AG20443 (cell line): ENCODE results near the gene FRS3.

Source experiments
- DNase-seq: peaks from one replicate; pipeline ENCODE4 v3.0.0; 2012; ENCODE audit warnings: low spot score, mixed read lengths

The FRS3 gene

DNA sequence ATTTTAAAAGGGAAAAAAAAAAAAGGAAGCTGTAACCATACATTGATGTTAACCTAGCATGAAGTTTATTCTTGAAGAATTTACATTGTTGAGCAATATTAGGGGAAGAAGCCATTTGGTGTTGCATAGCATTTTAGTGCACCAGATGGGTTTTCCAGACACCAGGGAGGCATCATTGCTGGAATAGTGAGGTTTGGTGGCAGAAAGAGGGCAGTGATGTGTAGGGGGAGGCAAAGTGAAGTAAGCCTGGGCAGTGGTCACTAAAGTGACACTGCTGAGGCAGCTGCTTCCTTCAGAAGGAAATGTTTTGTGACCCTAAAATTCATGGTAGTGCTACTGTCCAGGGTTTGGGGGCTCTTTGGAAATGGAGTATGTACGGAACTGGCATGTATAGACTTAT lies 10.3 kb upstream of the FRS3 start:
- DNase-seq, result no peak

DNA sequence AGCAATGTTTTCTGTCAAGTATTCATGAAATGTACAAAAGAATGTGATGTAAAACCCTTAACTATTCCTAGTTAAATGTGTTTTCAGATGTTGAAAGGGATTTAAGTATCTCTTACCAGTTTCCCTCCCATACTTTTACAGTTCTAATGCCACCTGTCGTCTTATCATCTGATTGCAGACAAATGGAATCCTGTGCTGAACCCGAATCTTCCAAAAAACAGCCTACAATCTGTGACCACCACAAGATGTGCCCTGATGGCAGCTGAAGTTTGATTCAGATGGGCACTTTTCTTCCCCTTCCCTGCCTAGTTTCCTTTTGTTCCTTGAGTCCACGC lies 9.7 kb upstream of the FRS3 start:
- no peak for DNase-seq

DNA sequence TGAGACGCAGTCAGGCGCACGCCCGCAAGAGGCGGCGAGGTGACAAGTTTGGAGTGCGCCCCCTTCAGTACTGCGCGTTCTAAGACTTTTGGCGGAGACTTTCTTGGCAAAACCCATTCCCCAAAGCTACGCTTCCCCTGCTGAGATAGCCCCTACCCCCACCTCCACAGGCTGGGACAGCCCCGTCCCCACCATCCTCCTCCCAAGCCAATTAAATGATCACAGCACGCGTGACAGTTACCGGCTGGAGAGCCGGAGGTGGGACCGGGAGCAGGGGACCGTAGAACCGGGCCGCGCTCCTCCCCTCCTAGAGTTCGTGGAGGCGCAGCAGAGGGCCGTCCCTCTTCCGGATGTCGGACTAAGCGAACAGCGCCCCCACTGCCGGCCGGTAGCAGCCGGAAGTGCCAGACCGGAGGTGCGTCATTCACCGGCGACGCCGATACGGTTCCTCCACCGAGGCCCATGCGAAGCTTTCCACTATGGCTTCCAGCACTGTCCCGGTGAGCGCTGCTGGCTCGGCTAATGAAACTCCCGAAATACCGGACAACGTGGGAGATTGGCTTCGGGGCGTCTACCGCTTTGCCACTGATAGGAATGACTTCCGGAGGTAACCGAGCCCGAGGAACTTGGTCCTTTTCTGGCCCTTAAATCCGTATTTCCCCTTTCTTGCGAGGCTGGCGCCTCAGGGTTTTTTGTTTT lies 7.7 kb upstream of the FRS3 start, which contains the start of gene TOMM6:
Gene TOMM6 (plus strand): TSS at position 476 of the 699 bp plus-strand sequence. CDS start 4 bp downstream, at position 480.
- DNase-seq, result peak; percentile 95

DNA sequence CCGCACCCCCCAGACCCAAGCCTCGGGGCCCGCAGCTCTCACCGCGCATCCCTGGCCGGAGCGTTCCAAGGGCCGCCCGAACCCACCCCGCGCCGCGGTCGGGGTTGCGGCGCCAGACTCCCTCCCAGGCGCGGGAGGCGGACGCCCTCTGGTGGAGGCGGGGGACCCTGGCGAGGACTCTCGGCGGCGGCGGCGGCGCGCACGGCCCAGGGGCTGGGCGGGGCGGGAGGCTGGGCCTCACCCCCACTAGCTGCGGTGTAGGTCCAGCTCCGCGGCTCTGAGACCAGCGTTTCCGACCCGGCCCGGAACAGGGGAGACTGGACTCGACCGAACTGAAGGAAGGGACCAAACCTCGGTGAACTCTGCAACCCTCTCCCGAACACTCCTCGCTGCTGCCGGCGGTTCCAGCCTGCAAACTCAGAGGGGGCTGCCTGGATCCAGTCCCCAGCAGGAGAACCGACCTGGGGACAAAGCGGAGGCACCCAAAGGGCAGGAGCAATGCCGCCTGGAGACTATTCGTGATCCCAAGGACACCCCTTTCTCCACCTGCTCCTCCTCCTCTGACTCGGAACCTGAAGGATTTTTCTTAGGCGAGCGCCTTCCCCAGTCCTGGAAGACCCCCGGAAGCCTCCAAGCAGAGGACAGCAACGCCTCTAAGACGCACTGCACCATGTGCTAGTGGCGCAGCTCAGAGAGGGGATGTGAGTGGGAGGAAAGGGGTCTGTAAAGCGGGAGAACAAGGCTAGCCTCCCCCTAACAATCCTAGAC lies 6.9 kb upstream of the FRS3 start:
- DNase-seq, result peak; percentile 95

DNA sequence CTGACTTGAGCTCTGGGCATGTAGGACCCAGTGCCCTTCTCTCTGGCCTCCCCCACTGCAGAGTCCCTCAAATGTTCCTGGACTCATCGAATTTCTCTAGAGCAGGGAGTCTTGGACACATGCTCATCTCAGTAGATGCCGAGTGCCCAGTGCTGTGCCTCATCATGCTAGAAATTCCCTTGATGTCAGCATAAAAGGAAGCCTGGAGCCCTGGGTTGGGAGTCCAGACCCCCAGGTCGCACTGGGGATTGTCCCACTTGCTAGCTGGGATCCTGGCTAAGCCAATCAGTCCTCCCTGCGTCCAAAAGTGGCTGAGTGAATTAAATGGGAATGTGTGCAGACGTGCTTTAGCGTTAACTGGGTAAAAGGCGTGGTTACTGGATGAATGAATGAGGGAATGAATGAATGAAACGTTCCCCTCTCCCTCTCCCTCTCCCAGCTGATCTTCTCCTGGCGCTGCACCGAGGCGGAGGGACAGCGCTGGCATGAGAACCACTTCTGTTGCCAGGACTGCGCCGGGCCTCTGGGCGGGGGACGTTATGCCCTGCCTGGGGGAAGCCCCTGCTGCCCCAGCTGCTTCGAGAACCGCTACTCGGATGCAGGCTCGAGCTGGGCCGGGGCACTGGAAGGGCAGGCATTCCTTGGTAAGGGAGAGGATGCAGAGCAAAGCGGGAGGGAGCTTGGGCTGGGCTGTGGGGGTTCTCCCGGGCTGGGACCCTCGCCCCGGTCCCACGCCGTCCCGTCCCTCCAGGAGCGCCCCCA lies 6.2 kb upstream of the FRS3 start:
- peak; percentile 39 for DNase-seq

DNA sequence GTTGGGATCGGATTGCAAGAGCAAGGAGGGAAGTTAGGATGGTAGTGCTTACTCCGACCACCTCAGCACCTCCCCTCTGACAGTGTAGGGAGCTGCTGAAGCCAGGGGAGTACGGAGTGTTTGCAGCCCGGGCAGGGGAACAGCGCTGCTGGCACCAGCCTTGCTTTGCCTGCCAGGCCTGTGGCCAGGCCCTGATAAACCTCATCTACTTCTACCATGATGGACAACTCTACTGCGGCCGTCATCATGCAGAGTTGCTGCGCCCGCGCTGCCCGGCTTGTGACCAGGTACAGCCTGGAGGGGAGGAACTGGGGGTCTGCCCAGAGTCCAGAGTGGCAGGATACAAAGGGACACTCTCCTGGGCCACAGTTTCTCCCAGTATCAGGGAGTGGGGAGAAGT lies 5.6 kb upstream of the FRS3 start:
- no peak for DNase-seq

DNA sequence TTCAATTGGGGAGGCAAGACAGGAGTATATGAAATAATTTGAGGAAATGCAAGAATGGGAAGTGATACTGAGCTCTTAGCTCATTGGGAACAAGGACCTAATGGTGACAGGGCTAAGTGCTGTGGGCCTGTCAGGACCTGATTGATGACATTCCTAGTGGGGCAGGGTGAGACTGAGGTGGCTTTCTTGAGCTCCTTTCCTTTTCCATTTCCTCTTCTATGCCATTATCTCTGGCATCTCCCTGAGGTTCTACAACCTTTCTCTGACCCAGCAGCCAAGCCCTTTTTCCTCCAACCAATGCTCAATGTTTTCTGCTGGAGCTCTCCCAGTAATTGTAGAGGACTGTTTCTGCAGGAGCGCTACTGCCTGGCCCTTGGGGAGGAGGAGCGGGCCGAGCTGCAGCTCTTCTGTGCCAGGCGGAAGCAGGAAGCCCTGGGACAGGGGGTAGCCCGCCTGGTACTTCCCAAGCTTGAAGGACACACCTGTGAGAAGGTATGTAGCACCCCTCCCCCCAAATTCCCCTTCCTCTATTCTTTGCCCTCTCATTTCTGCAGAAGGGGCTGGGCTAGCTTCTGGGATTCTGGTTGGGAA lies 5.0 kb upstream of the FRS3 start:
- no peak for DNase-seq

DNA sequence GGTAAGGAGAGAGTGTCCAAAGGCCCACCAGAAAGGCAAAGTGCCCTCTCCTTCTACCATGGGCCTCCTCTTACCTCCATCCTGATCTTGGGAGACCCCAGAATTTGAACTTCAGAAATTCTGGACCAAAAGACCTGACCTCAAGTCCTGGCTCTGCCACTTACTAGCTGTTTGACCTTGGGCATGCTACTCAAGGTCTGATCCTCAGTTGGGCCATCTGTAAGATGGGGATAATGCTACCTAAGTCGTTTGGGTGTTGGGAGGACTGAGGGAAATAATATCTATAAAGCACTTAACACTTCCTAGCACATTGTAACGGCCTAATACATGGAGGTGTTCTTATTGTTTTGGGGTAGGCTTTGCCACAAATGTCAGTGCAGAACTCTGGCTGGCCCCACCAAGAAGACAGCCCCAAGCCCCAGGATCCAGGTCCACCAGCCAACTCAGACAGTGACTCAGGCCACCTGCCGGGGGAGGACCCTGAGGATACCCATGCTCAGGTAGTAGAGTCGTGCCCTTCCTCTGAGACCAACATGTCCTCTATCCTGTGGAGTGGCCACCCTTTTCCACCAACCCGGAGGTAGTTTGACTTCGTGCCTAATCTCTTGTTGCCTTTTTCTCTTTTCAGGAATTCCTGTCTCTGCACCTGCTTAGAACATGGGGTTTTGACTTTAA lies 3.5 kb upstream of the FRS3 start:
- DNase-seq, result no peak

DNA sequence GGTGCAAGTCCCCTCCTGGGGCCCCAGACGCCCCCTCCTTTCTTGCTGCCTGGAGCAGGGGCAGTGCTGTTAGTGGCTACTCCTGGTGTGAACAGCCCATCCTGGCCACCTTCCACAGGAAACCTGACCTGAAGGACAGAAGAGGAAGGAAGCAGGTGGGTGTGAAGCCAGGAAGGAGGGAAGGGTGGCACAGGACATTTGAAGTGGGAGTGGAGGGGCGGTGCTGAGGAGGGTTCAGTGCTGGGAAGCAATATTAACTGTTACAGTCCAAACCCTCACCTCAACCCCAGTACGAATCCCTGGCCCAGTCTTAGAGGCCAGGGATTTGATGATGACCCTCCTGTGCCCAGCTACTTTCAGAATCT lies 1.6 kb upstream of the FRS3 start:
- no peak for DNase-seq

DNA sequence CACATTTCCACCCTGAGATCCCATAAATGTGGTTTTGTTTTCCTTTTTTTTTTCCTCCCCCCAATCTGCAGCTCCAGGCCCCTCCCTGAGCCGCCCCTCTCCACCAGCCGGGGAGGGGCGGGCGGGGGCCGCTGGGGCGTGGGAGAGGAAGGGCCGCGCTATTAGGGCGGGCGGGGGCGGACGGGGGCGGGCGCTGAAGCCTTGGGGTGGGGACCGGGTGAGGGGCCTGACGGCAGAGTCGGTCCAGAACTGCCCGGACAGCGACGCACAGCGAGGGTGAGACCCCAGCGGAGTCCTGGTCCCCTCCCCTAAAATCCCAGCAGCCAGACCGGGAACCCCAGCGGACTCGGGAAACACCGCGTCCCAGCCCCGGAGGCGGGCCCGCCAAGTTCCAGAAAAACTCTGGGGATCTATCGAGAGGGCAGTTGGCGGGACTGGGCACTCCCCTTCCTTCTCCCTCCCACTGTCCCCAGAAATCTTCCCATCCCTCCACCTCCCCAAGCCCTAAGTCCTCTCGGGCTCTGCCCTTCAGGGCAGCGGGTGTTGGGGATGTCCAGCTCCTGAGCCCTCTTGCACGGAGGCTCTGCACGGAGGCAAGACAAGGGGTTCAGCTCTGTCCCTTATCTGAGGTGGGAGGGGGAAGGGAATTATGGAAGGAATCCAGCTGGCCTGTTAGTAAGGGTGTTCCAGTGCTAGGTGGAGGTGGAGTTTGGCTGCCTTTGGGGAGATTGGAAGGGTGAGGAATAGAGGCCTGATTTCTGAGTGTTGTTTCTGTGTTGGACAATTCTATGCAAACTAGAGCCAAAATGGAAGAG lies 1.1 kb upstream of the FRS3 start, which contains the start of gene PRICKLE4:
Gene PRICKLE4 (plus strand): TSS at position 232 of the 815 bp plus-strand sequence. CDS start 2,692 bp downstream, outside the sequence.
- peak; percentile 60 for DNase-seq

DNA sequence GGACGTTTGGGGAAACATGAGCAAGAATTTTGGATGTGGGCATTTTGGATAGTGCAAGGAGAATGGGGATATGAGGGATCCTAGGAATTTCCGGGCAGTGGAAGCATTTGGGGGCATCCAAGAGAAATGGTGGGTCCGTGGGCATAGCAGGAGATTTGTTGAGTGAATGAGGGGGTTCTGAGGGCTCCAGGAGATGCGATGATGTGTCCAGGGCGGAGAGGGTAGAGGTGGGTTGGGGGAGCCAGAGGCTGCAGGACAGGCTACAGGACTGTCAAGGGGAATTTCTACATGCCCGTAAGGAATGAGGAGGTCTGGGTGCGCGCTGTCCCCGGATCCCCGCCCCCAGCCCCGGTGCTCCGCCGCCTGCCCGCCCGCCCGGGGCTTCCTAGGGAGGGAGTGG lies 364 bp downstream of the FRS3 start:
- DNase-seq, result no peak

DNA sequence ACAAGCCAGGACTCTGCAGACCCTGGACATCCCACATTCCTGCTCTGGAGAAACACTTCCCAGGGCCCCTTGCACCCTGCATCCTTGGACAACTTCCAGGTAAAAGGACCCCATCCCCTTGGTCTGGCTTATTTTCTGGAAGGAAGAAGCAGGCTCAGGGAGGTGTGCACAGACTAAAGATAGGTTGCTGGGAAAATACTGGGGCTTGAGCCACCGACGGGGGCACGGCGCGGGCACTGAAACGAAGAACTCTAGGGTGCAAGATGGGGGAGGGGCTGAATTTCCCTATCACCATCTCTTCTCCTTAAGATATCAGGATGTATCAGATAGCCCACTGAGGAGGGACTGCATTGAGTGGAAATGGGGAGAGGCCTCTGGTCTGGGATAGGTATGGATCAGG lies 805 bp downstream of the FRS3 start:
- no peak for DNase-seq

DNA sequence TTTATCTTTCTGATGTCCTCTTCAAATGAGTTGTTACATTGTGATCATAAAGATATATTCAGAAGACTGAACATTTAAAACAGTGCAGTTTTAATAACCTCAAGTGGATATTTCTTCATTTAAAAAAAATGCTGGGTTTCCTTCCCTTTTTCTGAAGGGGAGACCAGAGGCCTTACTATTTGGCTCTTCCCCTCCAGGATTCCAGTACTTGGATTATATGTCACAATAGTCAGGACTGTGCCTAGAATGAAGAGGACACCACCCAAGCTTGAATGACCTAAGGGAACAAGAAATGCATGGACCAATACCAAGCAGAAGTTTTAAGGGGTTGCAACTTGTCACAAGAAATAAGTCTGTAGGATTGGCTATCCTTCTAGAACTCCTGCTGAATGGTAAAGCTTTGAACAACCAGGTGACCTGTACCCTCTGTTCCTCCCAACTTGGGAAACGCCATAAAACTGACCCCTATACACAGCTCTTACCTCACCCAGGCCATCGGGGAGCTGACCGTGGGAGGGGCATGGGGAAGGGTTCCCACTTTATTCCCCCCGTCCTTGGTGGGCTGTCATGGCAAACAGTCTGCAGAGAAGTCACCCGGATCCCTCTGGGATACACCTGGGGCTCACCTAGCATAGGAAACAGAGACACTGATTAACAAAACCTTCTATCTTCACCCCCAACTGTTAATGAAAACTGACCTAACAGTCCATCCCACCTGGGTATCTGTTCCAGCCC lies 2.0 kb downstream of the FRS3 start:
- no peak for DNase-seq

DNA sequence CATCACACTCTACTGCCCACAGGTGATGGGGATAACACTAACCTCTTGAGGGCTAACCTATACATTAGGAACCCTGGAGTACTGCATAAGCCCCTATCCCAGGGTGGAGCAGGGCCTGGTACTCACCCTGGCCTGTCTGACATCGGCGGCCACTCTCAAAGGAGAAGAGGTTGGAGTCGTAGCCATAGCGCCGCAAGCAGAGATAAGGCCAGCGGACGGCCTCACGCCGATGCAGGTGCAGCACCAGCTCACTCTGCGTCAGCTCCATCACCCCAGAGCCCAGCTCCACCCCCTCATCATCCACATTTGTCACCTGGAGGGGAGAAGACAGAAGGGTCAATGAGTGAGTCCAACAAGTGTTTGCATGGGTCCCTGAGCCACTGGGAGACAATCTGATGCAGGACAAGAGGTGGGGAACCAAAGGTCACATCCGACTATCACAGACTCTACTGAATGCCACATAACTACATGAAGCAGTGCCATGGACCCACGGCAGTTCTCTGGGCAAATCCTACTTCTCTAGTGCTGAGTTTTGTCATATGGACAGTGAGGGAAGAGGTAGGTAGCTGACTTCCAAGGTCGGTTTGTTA lies 4.3 kb downstream of the FRS3 start:
- no peak for DNase-seq

DNA sequence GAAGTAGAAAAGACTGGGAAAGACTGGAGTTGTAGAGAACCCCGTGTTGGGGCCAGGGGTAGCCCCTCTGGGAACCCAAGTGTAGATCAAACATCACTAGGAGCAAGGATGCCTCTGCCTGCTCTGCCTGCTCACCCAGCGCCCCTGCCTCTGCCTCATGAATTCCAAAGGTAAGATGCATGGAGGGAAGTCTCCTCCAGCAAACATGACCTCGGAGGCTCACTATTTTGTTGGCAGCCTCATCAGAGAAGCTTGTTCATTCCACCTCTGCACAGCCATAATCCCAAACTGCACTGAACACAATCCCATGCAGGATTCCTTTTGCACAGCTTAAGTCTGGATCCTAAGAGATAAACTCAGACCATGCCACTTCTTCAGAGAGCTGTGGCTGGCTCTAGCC lies 4.9 kb downstream of the FRS3 start:
- no peak for DNase-seq

DNA sequence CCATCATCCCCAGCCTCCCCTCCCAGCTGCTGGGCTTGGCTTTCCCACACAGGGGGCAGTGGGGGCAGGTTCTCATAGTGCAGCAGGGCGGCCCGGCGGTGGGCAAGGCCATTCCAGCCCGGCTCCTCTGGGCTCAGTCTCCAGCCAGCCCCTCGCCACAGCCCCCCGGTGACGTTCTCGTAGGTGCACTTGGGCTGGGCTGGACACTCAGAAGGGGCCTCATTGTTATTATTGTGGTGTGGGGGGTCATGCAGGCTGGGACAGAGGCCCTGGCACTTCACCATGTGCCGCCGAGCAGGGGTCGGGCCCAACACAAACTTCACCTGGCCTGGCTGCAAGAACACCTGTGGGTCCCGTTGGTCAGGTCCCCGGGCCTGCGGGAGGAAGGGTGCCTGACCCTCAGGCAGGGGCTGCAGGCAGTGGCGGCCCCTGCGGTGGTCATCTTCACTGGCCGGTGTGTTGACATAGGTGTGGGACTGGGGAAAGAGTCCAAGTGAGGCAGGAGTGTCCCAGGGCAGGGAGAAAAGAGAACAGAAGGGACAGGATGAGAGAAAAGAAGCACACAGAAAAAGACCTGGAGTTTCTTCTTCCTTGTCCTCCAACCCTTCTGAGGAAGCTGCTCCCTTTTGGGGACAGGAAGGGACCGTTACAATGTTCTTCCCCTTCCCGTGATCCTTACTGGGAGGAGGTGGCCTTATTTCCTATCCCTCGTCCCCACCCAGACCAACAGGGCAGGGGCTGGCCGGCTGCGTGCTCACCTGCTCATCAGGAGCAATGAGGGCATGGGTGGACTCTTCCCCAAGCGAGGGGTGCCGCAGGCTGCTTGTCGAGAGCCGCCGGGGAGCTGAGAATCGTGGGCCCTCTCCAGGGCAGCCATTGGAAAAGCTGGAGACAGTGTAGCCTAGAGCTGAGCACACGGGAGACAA lies 8.4 kb downstream of the FRS3 start:
- no peak for DNase-seq

DNA sequence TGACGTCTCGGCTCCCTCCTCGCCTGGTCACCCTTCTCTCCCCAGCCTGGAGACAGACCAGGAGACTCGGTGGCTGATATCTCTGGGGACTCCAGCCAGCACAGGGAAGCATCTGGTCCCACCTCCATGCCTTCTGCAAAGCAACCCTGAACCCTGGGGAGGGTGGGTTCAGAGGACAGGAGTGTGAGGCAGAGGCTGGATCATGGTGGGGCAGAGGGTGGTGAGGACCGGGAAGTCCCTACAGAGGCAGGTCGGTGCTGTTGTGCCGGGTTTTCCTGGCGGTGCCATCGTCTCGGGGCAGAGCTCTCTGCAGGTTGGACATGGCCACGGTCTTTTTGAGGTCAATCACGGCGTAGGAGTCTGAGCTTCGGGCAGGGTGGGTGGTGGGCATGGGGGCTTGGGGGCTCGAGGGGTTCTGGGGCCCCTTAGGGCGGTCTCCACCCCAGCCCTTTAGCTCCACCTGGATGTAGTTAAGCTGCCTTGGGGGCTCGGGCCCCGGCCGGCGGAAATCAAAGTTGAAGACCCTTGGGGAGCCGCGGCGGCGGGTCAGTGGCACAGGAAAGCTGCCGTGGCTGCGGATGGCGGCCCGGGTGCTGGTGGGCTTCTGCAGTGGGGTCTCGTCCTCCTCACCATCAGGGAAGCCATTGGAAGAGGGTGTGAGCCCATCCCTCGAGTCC lies 9.2 kb downstream of the FRS3 start:
- no peak for DNase-seq

DNA sequence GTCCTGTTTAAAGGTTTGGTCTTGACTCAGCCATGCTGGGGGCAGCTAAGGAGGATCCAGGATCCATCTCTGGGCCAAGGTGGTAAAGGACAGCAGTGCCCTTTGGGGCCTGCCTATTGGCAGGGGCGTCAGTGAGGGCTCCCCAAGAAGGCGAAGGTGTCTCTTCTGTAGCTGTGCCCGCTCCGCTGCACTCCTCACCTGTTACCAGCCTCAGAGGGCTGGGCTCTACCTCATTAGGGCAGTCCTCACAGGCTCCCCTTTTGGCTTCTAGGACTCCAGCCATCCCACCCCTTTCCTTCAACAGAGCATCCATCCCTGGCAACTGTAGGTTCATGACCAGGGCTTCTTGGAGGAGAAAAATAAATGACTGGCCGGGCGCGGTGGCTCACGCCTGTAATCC lies 10.3 kb downstream of the FRS3 start:
- no peak for DNase-seq
